Measurements from ENCODE around the gene ECSCR.
A peak's percentile ranks its signal among the peaks of the same experiment; 100 is the strongest.
"Not testable (repeated sequence)": the region's sequence is repeated elsewhere in the genome, so short reads cannot be mapped to it uniquely, and the experiment has no call there.

Gene ECSCR

GRCh38 chr5:139454568-139455290, 7.8 kb downstream of the ECSCR start:
- Histone ChIP-seq H3K9me3 (ENCODE audit: control insufficient read depth, low read depth, low read length) (no peaks in the 10 kb centered on the region), H3K9ac (ENCODE audit: low read length) (no peak overlapping the region), H3K4me1 (ENCODE audit: control insufficient read depth, low read depth, low read length) (peaks cover 4% of the 10 kb centered on the region)

GRCh38 chr5:139453683-139454567, 8.6 kb downstream of the ECSCR start:
- Histone ChIP-seq H3K9ac (ENCODE audit: low read length) (no peak overlapping the region), H3K9me3 (ENCODE audit: control insufficient read depth, low read depth, low read length) (no peaks in the 10 kb centered on the region), H3K27me3 (ENCODE audit: control insufficient read depth, insufficient read depth, low read length) (no peaks in the 10 kb centered on the region), H3K4me1 (ENCODE audit: control insufficient read depth, low read depth, low read length) (no peaks in the 10 kb centered on the region), H3K27ac (ENCODE audit: low read length) (no peak overlapping the region), H3K4me3 (ENCODE audit: low read length) (no peak overlapping the region), H3K36me3 (ENCODE audit: control insufficient read depth, low read depth, low read length) (no peaks in the 10 kb centered on the region)

More at GRCh38 chr5:139454568-139455290, 7.8 kb downstream of the ECSCR start:
- Histone ChIP-seq H3K4me3 (ENCODE audit: low read length) (no peak overlapping the region), H3K36me3 (ENCODE audit: control insufficient read depth, low read depth, low read length) (no peaks in the 10 kb centered on the region), H3K27me3 (ENCODE audit: control insufficient read depth, insufficient read depth, low read length) (no peaks in the 10 kb centered on the region), H3K27ac (ENCODE audit: low read length) (no peak overlapping the region)

GRCh38 chr5:139451878-139452660, 10.5 kb downstream of the ECSCR start:
- H3K36me3 ChIP-seq (ENCODE audit: control insufficient read depth, low read depth, low read length): no peaks in the 10 kb centered on the region
- H3K9me3 ChIP-seq (ENCODE audit: control insufficient read depth, low read depth, low read length): no peaks in the 10 kb centered on the region
- no peak overlapping the region for H3K4me3 ChIP-seq (ENCODE audit: low read length)
- no peak overlapping the region for H3K9ac ChIP-seq (ENCODE audit: low read length)
- no peaks in the 10 kb centered on the region for H3K4me1 ChIP-seq (ENCODE audit: control insufficient read depth, low read depth, low read length)
- no peaks in the 10 kb centered on the region for H3K27me3 ChIP-seq (ENCODE audit: control insufficient read depth, insufficient read depth, low read length)
- H3K27ac ChIP-seq (ENCODE audit: low read length): no peak overlapping the region

GRCh38 chr5:139451176-139451575, 11.4 kb downstream of the ECSCR start:
- Histone ChIP-seq H3K27ac (ENCODE audit: low read length) (no peak overlapping the region), H3K36me3 (ENCODE audit: control insufficient read depth, low read depth, low read length) (no peaks in the 10 kb centered on the region), H3K27me3 (ENCODE audit: control insufficient read depth, insufficient read depth, low read length) (no peaks in the 10 kb centered on the region), H3K9ac (ENCODE audit: low read length) (no peak overlapping the region), H3K9me3 (ENCODE audit: control insufficient read depth, low read depth, low read length) (no peaks in the 10 kb centered on the region), H3K4me1 (ENCODE audit: control insufficient read depth, low read depth, low read length) (no peaks in the 10 kb centered on the region), H3K4me3 (ENCODE audit: low read length) (no peak overlapping the region)

- Histone ChIP-seq H3K27me3 (ENCODE audit: control insufficient read depth, insufficient read depth, low read length) (no peaks in the 10 kb centered on the region), H3K27ac (ENCODE audit: low read length) (no peak overlapping the region), H3K9ac (ENCODE audit: low read length) (no peak overlapping the region), H3K4me3 (ENCODE audit: low read length) (no peak overlapping the region), H3K9me3 (ENCODE audit: control insufficient read depth, low read depth, low read length) (no peaks in the 10 kb centered on the region), H3K4me1 (ENCODE audit: control insufficient read depth, low read depth, low read length) (no peaks in the 10 kb centered on the region), H3K36me3 (ENCODE audit: control insufficient read depth, low read depth, low read length) (no peaks in the 10 kb centered on the region)
Observed at GRCh38 chr5:139446956-139447779, 15.4 kb downstream of the ECSCR start.

GRCh38 chr5:139445325-139446170, 17.0 kb downstream of the ECSCR start:
- Histone ChIP-seq H3K4me1 (ENCODE audit: control insufficient read depth, low read depth, low read length) (no peaks in the 10 kb centered on the region), H3K27me3 (ENCODE audit: control insufficient read depth, insufficient read depth, low read length) (no peaks in the 10 kb centered on the region), H3K9ac (ENCODE audit: low read length) (no peak overlapping the region), H3K36me3 (ENCODE audit: control insufficient read depth, low read depth, low read length) (no peaks in the 10 kb centered on the region), H3K27ac (ENCODE audit: low read length) (no peak overlapping the region), H3K4me3 (ENCODE audit: low read length) (no peak overlapping the region), H3K9me3 (ENCODE audit: control insufficient read depth, low read depth, low read length) (no peaks in the 10 kb centered on the region)

- Histone ChIP-seq H3K36me3 (ENCODE audit: control insufficient read depth, low read depth, low read length) (no peaks in the 10 kb centered on the region), H3K4me1 (ENCODE audit: control insufficient read depth, low read depth, low read length) (peaks cover 5% of the 10 kb centered on the region), H3K27ac (ENCODE audit: low read length) (no peak overlapping the region)
Observed at GRCh38 chr5:139443831-139444453, 18.6 kb downstream of the ECSCR start.

GRCh38 chr5:139440416-139440815, 22.1 kb downstream of the ECSCR start:
- not testable (repeated sequence) for H3K4me3 ChIP-seq (ENCODE audit: low read length); H3K9ac ChIP-seq (ENCODE audit: low read length); H3K36me3 ChIP-seq (ENCODE audit: control insufficient read depth, low read depth, low read length); H3K27me3 ChIP-seq (ENCODE audit: control insufficient read depth, insufficient read depth, low read length); H3K9me3 ChIP-seq (ENCODE audit: control insufficient read depth, low read depth, low read length); H3K27ac ChIP-seq (ENCODE audit: low read length)
- H3K4me1 ChIP-seq (ENCODE audit: control insufficient read depth, low read depth, low read length): peaks cover 12% of the 10 kb centered on the region

More at GRCh38 chr5:139443831-139444453, 18.6 kb downstream of the ECSCR start:
- Histone ChIP-seq H3K9ac (ENCODE audit: low read length) (no peak overlapping the region), H3K27me3 (ENCODE audit: control insufficient read depth, insufficient read depth, low read length) (no peaks in the 10 kb centered on the region), H3K4me3 (ENCODE audit: low read length) (no peak overlapping the region), H3K9me3 (ENCODE audit: control insufficient read depth, low read depth, low read length) (no peaks in the 10 kb centered on the region)

- peaks cover 8% of the 10 kb centered on the region for H3K36me3 ChIP-seq (ENCODE audit: control insufficient read depth, low read depth, low read length)
- H3K27me3 ChIP-seq (ENCODE audit: control insufficient read depth, insufficient read depth, low read length): no peaks in the 10 kb centered on the region
- no peaks in the 10 kb centered on the region for H3K9me3 ChIP-seq (ENCODE audit: control insufficient read depth, low read depth, low read length)
- peak within 1 kb of the TSS; percentile 86 for H3K9ac ChIP-seq (ENCODE audit: low read length)
- H3K4me1 ChIP-seq (ENCODE audit: control insufficient read depth, low read depth, low read length): peaks cover 12% of the 10 kb centered on the region
- peak within 1 kb of the TSS; percentile 92 for H3K4me3 ChIP-seq (ENCODE audit: low read length)
- H3K27ac ChIP-seq (ENCODE audit: low read length): peak within 1 kb of the TSS; percentile 84
Observed at GRCh38 chr5:139439013-139439903, 23.3 kb downstream of the ECSCR start, which contains the start of gene DNAJC18. Gene DNAJC18, minus strand, starts transcription at chr5:139439525. Its CDS starts 80 bp downstream, at chr5:139439445.

Data from iPS-18a (cell line).